CD4-positive, CD25-positive, alpha-beta regulatory T cell (primary cell): ENCODE results near the gene RASSF8. TPM values are rescaled to one million over a fixed set of nuclear protein-coding genes. Genes with fewer than 3 reads are reported as not detected.
A peak's percentile ranks its signal among the peaks of the same experiment; 100 is the strongest.

Experiments
- ATAC-seq, 2 donors: fragments of 150-1000 bp; cut with Tn5 transposase; one replicate each; pipeline ENCODE4 v1.10.0; 2021; ENCODE audit warnings: low read depth in 2 of 2, moderate number of reproducible peaks in 2 of 2, moderate library complexity in 1 of 2
- DNase-seq, 3 donors: peaks; one replicate each; pipeline versions ENCODE4 v3.0.0 to v3.0.0-alpha.2; 2012 to 2022; ENCODE audit warnings: mixed read lengths in 1 of 3
- H3K27ac ChIP-seq: one replicate; pipeline ENCODE4 v1.7.0; 2013; ENCODE audit warnings: mild to moderate bottlenecking, low read length; ENCODE audit not compliant: insufficient read depth, poor library complexity, severe bottlenecking
- H3K27me3 ChIP-seq: one replicate; pipeline ENCODE4 v1.7.0; 2013; ENCODE audit warnings: low read length; ENCODE audit not compliant: control insufficient read depth, insufficient read depth
- H3K36me3 ChIP-seq: one replicate; pipeline ENCODE4 v1.7.0; 2013; ENCODE audit warnings: mild to moderate bottlenecking, low read length, moderate library complexity; ENCODE audit not compliant: control insufficient read depth, insufficient read depth
- H3K4me1 ChIP-seq: 2 replicates; pipeline ENCODE4 v1.7.0; 2013; ENCODE audit warnings: mild to moderate bottlenecking, low read length; ENCODE audit not compliant: insufficient read depth, control insufficient read depth, poor library complexity, severe bottlenecking
- H3K4me3 ChIP-seq: one replicate; pipeline ENCODE4 v1.7.0; 2013; ENCODE audit warnings: low read depth, mild to moderate bottlenecking, low read length, moderate library complexity
- H3K9me3 ChIP-seq, 2 experiments: 1 replicate in 1 of 2; 2 replicates in 1 of 2; pipeline ENCODE4 v1.7.0; 2013; ENCODE audit warnings: low read length in 2 of 2, mild to moderate bottlenecking in 1 of 2, moderate library complexity in 1 of 2; ENCODE audit not compliant: control insufficient read depth in 2 of 2
- H3K27ac Mint-ChIP-seq, 3 donors: one replicate each; pipeline ENCODE4 v1.8.0; 2020 to 2022; ENCODE audit warnings: mild to moderate bottlenecking in 3 of 3, mixed read lengths in 3 of 3, moderate library complexity in 2 of 3
- H3K27me3 Mint-ChIP-seq: one replicate; pipeline ENCODE4 v1.8.0; 2022; ENCODE audit warnings: mild to moderate bottlenecking, mixed read lengths
- H3K36me3 Mint-ChIP-seq: one replicate; pipeline ENCODE4 v1.8.0; 2020; ENCODE audit warnings: mixed read lengths
- H3K4me1 Mint-ChIP-seq, 4 donors: one replicate each; pipeline ENCODE4 v1.8.0; 2020 to 2022; ENCODE audit warnings: mixed read lengths in 4 of 4, mild to moderate bottlenecking in 1 of 4
- H3K4me3 Mint-ChIP-seq, 4 donors: one replicate each; pipeline ENCODE4 v1.8.0; 2020 to 2022; ENCODE audit warnings: mild to moderate bottlenecking in 4 of 4, mixed read lengths in 4 of 4, moderate library complexity in 3 of 4
- H3K9me3 Mint-ChIP-seq, 7 donors: one replicate each; pipeline ENCODE4 v1.8.0; 2020 to 2022; ENCODE audit warnings: mixed read lengths in 7 of 7, mild to moderate bottlenecking in 3 of 7, moderate library complexity in 2 of 7
- polyA plus RNA-seq, 4 donors: library from polyadenylated mRNA; unstranded; fragments of 300-500 nt; fragmentation: Illumina TruSeq; gene quantifications; one replicate each; pipeline ENCODE4 v1.2.3, GENCODE V29; 2021
- total RNA-seq: library from RNA; stranded (reverse); gene quantifications from one replicate; pipeline ENCODE4 v1.2.3, GENCODE V29; 2022

The RASSF8 gene
- total and polyA plus RNA-seq, 5 donors from 2014 or later, result 0.20 TPM; not detected in 4

DNA sequence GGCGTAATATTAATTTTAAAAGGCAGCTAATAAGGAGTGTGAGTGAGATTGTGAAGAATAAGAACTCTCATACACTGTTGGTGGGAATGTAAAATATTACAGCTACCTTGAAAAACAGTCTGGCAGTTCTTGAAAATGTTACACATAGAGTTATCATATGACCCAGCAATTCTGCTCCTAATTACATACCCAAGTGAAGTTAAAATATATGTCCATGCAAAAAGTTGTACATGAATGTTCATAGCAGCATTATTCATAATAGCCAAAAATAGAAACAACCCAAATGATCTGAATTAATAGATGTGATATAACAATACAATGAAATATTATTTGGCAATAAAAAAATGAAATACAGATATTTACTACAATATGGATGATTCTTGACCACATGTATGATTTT lies 68.2 kb downstream of the RASSF8 start:
- no peaks in the 10 kb centered on the region for H3K36me3 Mint-ChIP-seq
- DNase-seq (no peak), ATAC-seq (no peak)
- no peaks in the 10 kb centered on the region for H3K9me3 ChIP-seq
- no peak overlapping the region for H3K4me3 ChIP-seq
- no peak overlapping the region for H3K4me3 Mint-ChIP-seq
- H3K36me3 ChIP-seq, result no peaks in the 10 kb centered on the region
- no peaks in the 10 kb centered on the region for H3K4me1 Mint-ChIP-seq
- no peaks in the 10 kb centered on the region for H3K27me3 ChIP-seq
- no peaks in the 10 kb centered on the region for H3K4me1 ChIP-seq
- H3K27me3 Mint-ChIP-seq, result peaks cover 13% of the 10 kb centered on the region
- H3K27ac Mint-ChIP-seq, result no peak overlapping the region
- no peak overlapping the region for H3K27ac ChIP-seq
- H3K9me3 Mint-ChIP-seq, result no peaks in the 10 kb centered on the region

GRCh38 chr12:26027401-26027800 lies 68.9 kb downstream of the RASSF8 start:
- H3K4me3 ChIP-seq, result no peak overlapping the region
- H3K4me1 ChIP-seq, result no peaks in the 10 kb centered on the region
- no peaks in the 10 kb centered on the region for H3K36me3 ChIP-seq
- no peaks in the 10 kb centered on the region for H3K27me3 ChIP-seq
- H3K27ac ChIP-seq, result no peak overlapping the region
- H3K9me3 Mint-ChIP-seq, result no peaks in the 10 kb centered on the region
- no peak for ATAC-seq
- no peak for DNase-seq
- no peak overlapping the region for H3K27ac Mint-ChIP-seq
- H3K9me3 ChIP-seq, result no peaks in the 10 kb centered on the region
- no peaks in the 10 kb centered on the region for H3K4me1 Mint-ChIP-seq
- H3K4me3 Mint-ChIP-seq, result no peak overlapping the region
- H3K36me3 Mint-ChIP-seq, result no peaks in the 10 kb centered on the region
- H3K27me3 Mint-ChIP-seq, result peaks cover 13% of the 10 kb centered on the region

DNA sequence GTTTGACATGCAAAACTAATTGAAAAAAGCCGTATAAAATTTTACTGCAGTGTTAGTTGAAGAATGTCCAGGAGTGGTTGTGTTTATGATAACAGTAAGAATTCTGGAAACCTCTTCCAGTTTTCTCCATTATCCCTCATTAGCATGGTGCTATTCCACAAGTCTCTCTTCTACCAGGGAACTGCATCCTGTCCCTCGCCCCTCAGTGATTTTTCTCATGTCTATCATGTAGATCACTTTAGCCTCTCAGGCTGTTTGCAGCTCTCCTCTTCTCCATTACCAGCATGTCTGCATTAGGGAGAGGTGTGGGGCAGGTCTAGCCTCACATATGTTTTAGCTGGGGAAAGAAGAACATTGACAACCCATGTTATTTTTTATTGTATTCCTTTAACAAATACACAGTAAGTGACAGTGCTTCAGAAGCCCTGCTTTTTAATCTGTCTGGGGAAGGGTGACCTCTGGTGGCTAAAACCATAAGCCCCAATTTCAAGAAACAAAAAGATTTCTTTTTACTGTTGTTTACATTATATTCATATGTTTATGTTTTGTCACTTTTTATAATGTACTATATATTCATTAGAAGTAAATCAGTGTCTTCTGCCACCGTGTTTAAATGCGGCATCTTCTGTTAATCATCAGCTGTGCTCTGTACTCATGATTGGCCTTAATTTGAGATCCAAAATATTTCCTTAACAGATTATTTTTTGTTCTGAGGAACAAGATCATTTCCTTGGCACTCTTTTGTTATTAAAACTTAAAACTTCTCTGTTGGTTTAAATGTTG lies 70.7 kb downstream of the RASSF8 start:
- no peak for ATAC-seq
- Histone ChIP-seq H3K27me3 (no peaks in the 10 kb centered on the region), H3K27ac (no peak overlapping the region), H3K36me3 (no peaks in the 10 kb centered on the region), H3K9me3 (no peaks in the 10 kb centered on the region), H3K4me1 (no peaks in the 10 kb centered on the region), H3K4me3 (no peak overlapping the region)
- H3K4me3 Mint-ChIP-seq, result no peak overlapping the region
- DNase-seq, result peak in 2 of 3 donors; percentile 16 to 44
- no peaks in the 10 kb centered on the region for H3K4me1 Mint-ChIP-seq
- H3K9me3 Mint-ChIP-seq, result no peaks in the 10 kb centered on the region
- H3K36me3 Mint-ChIP-seq, result no peaks in the 10 kb centered on the region
- no peak overlapping the region for H3K27ac Mint-ChIP-seq
- peaks cover 16% of the 10 kb centered on the region for H3K27me3 Mint-ChIP-seq

DNA sequence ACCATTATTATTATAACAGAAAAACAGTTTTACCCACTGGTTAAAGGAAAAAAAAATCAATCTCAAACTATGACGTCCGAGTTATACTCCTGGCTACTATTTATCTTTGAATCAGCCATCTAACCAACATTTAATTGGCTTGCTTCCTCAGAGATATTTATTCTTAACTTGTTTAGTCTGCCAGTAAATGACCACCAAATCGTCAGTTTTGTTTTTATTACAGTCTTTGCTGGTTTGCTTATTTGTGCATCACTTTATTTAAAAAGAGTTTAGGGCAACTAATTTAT lies 71.2 kb downstream of the RASSF8 start:
- Histone ChIP-seq H3K4me1 (no peaks in the 10 kb centered on the region), H3K36me3 (no peaks in the 10 kb centered on the region), H3K27ac (no peak overlapping the region), H3K9me3 (no peaks in the 10 kb centered on the region), H3K4me3 (no peak overlapping the region), H3K27me3 (no peaks in the 10 kb centered on the region)
- no peaks in the 10 kb centered on the region for H3K36me3 Mint-ChIP-seq
- no peak overlapping the region for H3K4me3 Mint-ChIP-seq
- peaks cover 16% of the 10 kb centered on the region for H3K27me3 Mint-ChIP-seq
- H3K4me1 Mint-ChIP-seq, result no peaks in the 10 kb centered on the region
- ATAC-seq (no peak), DNase-seq (no peak)
- H3K27ac Mint-ChIP-seq, result no peak overlapping the region
- no peaks in the 10 kb centered on the region for H3K9me3 Mint-ChIP-seq

- DNase-seq (no peak), ATAC-seq (no peak)
- no peak overlapping the region for H3K4me3 ChIP-seq
- Mint-ChIP-seq H3K9me3 (no peaks in the 10 kb centered on the region), H3K36me3 (no peaks in the 10 kb centered on the region), H3K27ac (no peak overlapping the region), H3K4me3 (no peak overlapping the region), H3K27me3 (peaks cover 16% of the 10 kb centered on the region), H3K4me1 (no peaks in the 10 kb centered on the region)
- no peaks in the 10 kb centered on the region for H3K27me3 ChIP-seq
- H3K27ac ChIP-seq, result no peak overlapping the region
- H3K4me1 ChIP-seq, result no peaks in the 10 kb centered on the region
- H3K9me3 ChIP-seq, result no peaks in the 10 kb centered on the region
- H3K36me3 ChIP-seq, result no peaks in the 10 kb centered on the region
Observed at GRCh38 chr12:26030371-26030770, 71.9 kb downstream of the RASSF8 start.

- DNase-seq (no peak), ATAC-seq (no peak)
- Histone ChIP-seq H3K9me3 (no peaks in the 10 kb centered on the region), H3K27ac (no peak overlapping the region), H3K4me1 (no peaks in the 10 kb centered on the region), H3K36me3 (no peaks in the 10 kb centered on the region), H3K4me3 (no peak overlapping the region), H3K27me3 (no peaks in the 10 kb centered on the region)
- Mint-ChIP-seq H3K27ac (no peak overlapping the region), H3K4me1 (no peaks in the 10 kb centered on the region), H3K9me3 (no peaks in the 10 kb centered on the region), H3K4me3 (no peak overlapping the region), H3K27me3 (peaks cover 12% of the 10 kb centered on the region), H3K36me3 (no peaks in the 10 kb centered on the region)
Observed at GRCh38 chr12:26031318-26031717, 72.8 kb downstream of the RASSF8 start.

DNA sequence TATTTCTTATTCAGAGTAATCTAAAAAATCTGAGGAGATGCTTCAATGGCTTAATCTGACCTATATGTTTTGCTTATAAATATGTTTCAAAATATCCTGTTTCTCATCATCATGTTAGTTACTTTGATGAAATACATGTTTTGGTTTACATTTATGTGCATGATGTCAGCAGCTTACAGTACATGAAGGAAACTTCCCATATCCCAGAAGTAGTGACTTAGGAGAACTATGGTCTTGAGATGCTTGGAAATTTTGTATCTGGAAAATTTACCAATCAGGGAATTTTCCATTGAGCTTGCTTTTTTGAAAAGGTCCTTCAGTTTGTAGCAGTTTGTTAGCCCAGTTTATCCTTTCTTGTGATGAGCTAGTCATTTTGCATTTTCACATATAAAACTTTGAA lies 73.3 kb downstream of the RASSF8 start:
- no peak overlapping the region for H3K27ac ChIP-seq
- H3K9me3 ChIP-seq, result no peaks in the 10 kb centered on the region
- Mint-ChIP-seq H3K9me3 (no peaks in the 10 kb centered on the region), H3K27me3 (peaks cover 12% of the 10 kb centered on the region), H3K27ac (no peak overlapping the region), H3K36me3 (no peaks in the 10 kb centered on the region), H3K4me1 (no peaks in the 10 kb centered on the region), H3K4me3 (no peak overlapping the region)
- no peaks in the 10 kb centered on the region for H3K36me3 ChIP-seq
- no peak overlapping the region for H3K4me3 ChIP-seq
- ATAC-seq (no peak), DNase-seq (no peak)
- H3K4me1 ChIP-seq, result no peaks in the 10 kb centered on the region
- H3K27me3 ChIP-seq, result no peaks in the 10 kb centered on the region

DNA sequence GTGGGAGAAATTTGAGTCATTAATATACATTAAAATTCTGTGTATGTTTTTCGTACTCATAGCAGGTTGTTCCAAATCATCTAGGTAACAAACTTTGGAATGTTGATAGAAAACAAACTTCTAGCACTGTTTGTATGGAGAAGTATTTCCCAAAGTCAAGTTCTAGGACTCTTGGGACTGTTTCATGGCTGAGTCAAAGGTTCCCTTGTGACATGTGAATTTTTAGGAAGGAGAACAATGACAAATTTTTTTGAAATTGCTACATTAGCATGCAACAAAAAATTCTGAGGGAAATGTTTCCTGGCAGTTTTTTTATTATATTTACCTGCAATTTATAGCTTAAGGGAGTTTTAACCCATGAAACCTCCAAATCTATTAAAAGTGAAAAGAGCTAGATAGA lies 73.8 kb downstream of the RASSF8 start:
- no peaks in the 10 kb centered on the region for H3K27me3 ChIP-seq
- no peaks in the 10 kb centered on the region for H3K9me3 ChIP-seq
- H3K36me3 ChIP-seq, result no peaks in the 10 kb centered on the region
- no peak overlapping the region for H3K4me3 ChIP-seq
- Mint-ChIP-seq H3K9me3 (no peaks in the 10 kb centered on the region), H3K4me3 (no peak overlapping the region), H3K4me1 (no peaks in the 10 kb centered on the region), H3K36me3 (no peaks in the 10 kb centered on the region), H3K27ac (no peak overlapping the region), H3K27me3 (peaks cover 12% of the 10 kb centered on the region)
- DNase-seq (no peak), ATAC-seq (no peak)
- no peak overlapping the region for H3K27ac ChIP-seq
- no peaks in the 10 kb centered on the region for H3K4me1 ChIP-seq
